ENCODE measurements around the gene TREML4. TPM values are rescaled to one million over a fixed set of nuclear protein-coding genes. Genes with fewer than 3 reads are reported as not detected.

TREML4 gene
- total RNA-seq, 2 donors from 2014 or later, result not detected

DNA sequence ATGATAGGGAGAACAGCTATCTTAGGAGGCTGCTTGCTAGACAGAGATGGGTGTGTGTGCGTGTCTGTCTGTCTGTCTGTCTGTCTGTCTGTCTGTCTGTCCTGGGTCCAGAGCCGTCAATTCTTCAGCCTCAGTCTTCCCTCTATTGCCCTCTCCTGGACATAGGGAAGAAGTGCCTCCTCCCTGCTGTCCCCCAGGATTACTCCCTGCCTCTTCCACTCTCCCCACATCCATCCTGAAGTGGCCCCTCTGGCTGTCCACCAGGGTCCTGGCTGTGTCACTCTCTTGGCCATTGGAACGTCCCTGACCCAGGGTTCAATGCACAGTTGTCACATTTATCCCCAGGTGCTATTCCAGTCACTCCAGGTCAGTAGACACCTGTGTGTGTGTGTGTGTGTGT is 37.4 kb upstream of the TREML4 start:
- H3K4me3 ChIP-seq (ENCODE audit: low read length), result peak overlapping the region; percentile 8
- peaks cover 17% of the 10 kb centered on the region for H3K9me3 ChIP-seq (ENCODE audit: control insufficient read depth, low read length)
- 92% methylated on average over 3 of the region's 3 CpGs; no CpG with 5 or more reads in 1 of the 2 experiments for WGBS, 2 experiments (ENCODE audit: insufficient coverage in 1 of 2, insufficient read length in 1 of 2)
- peaks cover 3% of the 10 kb centered on the region for H3K4me1 ChIP-seq (ENCODE audit: control insufficient read depth, insufficient read depth, low read length)
- DNase-seq, result no peak
- peaks cover 11% of the 10 kb centered on the region for H3K4me1 Mint-ChIP-seq
- peaks cover 7% of the 10 kb centered on the region for H3K27me3 ChIP-seq (ENCODE audit: control insufficient read depth, insufficient read depth, low read length, poor library complexity, severe bottlenecking)
- H3K36me3 Mint-ChIP-seq (ENCODE audit: low read depth), result no peaks in the 10 kb centered on the region
- no peak overlapping the region for H3K9ac ChIP-seq (ENCODE audit: extremely low read depth, low read length, poor library complexity, severe bottlenecking)
- peaks cover 15% of the 10 kb centered on the region for H3K9me3 Mint-ChIP-seq
- H3K27ac ChIP-seq (ENCODE audit: low read depth, low read length), result no peak overlapping the region
- H3K4me3 Mint-ChIP-seq, result no peak overlapping the region
- peaks cover 22% of the 10 kb centered on the region for H3K27me3 Mint-ChIP-seq (ENCODE audit: insufficient read depth)
- TF ChIP-seq, protein P1, sequence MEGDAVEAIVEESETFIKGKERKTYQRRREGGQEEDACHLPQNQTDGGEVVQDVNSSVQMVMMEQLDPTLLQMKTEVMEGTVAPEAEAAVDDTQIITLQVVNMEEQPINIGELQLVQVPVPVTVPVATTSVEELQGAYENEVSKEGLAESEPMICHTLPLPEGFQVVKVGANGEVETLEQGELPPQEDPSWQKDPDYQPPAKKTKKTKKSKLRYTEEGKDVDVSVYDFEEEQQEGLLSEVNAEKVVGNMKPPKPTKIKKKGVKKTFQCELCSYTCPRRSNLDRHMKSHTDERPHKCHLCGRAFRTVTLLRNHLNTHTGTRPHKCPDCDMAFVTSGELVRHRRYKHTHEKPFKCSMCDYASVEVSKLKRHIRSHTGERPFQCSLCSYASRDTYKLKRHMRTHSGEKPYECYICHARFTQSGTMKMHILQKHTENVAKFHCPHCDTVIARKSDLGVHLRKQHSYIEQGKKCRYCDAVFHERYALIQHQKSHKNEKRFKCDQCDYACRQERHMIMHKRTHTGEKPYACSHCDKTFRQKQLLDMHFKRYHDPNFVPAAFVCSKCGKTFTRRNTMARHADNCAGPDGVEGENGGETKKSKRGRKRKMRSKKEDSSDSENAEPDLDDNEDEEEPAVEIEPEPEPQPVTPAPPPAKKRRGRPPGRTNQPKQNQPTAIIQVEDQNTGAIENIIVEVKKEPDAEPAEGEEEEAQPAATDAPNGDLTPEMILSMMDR (conservative IDR thresholded peaks at IDR 0.05), result no peak
- no peak overlapping the region for H3K27ac Mint-ChIP-seq
- no peaks in the 10 kb centered on the region for H3K36me3 ChIP-seq (ENCODE audit: control insufficient read depth, insufficient read depth, low read length)

DNA sequence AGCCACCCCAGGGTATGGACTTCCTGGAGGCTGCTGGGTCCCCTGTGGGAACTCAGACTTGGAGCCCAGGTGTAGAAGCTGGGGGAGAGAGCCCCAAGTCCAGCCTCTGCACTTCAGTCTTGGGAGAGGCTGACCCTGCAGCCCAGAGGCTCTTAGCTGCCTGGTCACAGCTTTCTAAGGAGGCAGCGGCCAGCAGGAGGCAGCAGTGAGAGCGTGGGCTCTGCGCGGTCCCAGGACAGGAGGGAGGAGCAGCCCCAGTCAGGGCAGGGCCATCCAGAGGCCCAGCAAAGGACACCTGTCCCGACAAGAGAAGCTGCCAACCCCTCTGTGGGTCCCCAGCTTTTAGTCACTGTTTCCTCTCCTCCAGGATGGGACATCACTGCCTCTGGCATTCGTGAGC is 36.6 kb upstream of the TREML4 start:
- DNase-seq, result peak; percentile 92
- Histone ChIP-seq H3K36me3 (ENCODE audit: control insufficient read depth, insufficient read depth, low read length) (no peaks in the 10 kb centered on the region), H3K27ac (ENCODE audit: low read depth, low read length) (no peak overlapping the region), H3K9me3 (ENCODE audit: control insufficient read depth, low read length) (peaks cover 17% of the 10 kb centered on the region), H3K4me3 (ENCODE audit: low read length) (no peak overlapping the region), H3K4me1 (ENCODE audit: control insufficient read depth, insufficient read depth, low read length) (peaks cover 3% of the 10 kb centered on the region), H3K27me3 (ENCODE audit: control insufficient read depth, insufficient read depth, low read length, poor library complexity, severe bottlenecking) (peaks cover 14% of the 10 kb centered on the region), H3K9ac (ENCODE audit: extremely low read depth, low read length, poor library complexity, severe bottlenecking) (no peak overlapping the region)
- peaks cover 15% of the 10 kb centered on the region for H3K9me3 Mint-ChIP-seq
- no peak overlapping the region for H3K27ac Mint-ChIP-seq
- TF ChIP-seq, protein P1 (conservative IDR thresholded peaks at IDR 0.05), result peak; percentile 88
- WGBS, 2 experiments (ENCODE audit: insufficient coverage in 1 of 2, insufficient read length in 1 of 2), result 32 to 39% methylated on average over 3 to 6 of the region's 6 CpGs
- peaks cover 11% of the 10 kb centered on the region for H3K4me1 Mint-ChIP-seq
- peaks cover 27% of the 10 kb centered on the region for H3K27me3 Mint-ChIP-seq (ENCODE audit: insufficient read depth)
- H3K36me3 Mint-ChIP-seq (ENCODE audit: low read depth), result no peaks in the 10 kb centered on the region
- H3K4me3 Mint-ChIP-seq, result no peak overlapping the region

DNA sequence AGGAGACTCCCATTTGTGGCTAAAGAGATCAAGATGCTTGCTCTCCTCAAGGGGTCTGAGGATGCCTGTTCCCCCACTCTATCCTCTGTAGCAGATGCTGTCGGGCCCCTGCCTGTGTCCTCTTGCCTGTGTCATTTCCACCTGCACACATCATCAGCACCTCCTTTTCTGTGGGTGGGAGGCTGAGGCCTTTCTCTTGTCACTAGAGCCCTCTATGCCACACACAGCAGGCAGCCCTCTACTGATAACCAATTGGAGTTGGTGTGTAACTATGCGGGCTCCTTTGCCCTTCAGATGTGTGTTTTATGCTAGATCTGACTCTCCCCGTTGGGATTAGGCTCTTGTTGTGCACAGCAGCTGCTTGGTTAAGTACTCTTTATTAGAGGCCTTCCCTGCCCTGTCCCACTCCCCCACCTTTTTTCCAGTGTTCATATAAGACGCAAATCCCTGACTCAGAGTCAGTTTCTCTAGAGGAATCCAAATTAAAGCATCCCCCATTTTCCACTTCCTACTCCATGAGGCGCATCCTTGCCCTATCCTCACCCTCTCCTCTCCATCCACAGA is 34.9 kb upstream of the TREML4 start:
- Histone ChIP-seq H3K27me3 (ENCODE audit: control insufficient read depth, insufficient read depth, low read length, poor library complexity, severe bottlenecking) (peaks cover 19% of the 10 kb centered on the region), H3K27ac (ENCODE audit: low read depth, low read length) (no peak overlapping the region), H3K36me3 (ENCODE audit: control insufficient read depth, insufficient read depth, low read length) (no peaks in the 10 kb centered on the region), H3K9ac (ENCODE audit: extremely low read depth, low read length, poor library complexity, severe bottlenecking) (no peak overlapping the region), H3K9me3 (ENCODE audit: control insufficient read depth, low read length) (peaks cover 17% of the 10 kb centered on the region), H3K4me3 (ENCODE audit: low read length) (no peak overlapping the region), H3K4me1 (ENCODE audit: control insufficient read depth, insufficient read depth, low read length) (no peaks in the 10 kb centered on the region)
- H3K36me3 Mint-ChIP-seq (ENCODE audit: low read depth), result no peaks in the 10 kb centered on the region
- peaks cover 15% of the 10 kb centered on the region for H3K9me3 Mint-ChIP-seq
- WGBS, 2 experiments (ENCODE audit: insufficient coverage in 1 of 2, insufficient read length in 1 of 2), result 87 to 89% methylated on average over 3 to 5 of the region's 5 CpGs
- H3K27ac Mint-ChIP-seq, result no peak overlapping the region
- no peaks in the 10 kb centered on the region for H3K4me1 Mint-ChIP-seq
- peaks cover 32% of the 10 kb centered on the region for H3K27me3 Mint-ChIP-seq (ENCODE audit: insufficient read depth)
- H3K4me3 Mint-ChIP-seq, result no peak overlapping the region
- TF ChIP-seq, protein P1 (conservative IDR thresholded peaks at IDR 0.05), result no peak
- no peak for DNase-seq

Data from endodermal cell (in vitro differentiated cells).